HCT116 (cell line): ENCODE measurements around the gene QRFPR.

Experiments used
- CEBPB ChIP-seq: IDR thresholded peaks from 2 replicates; pipeline ENCODE4 v1.6.1; 2012; ENCODE audit warnings: low read depth
- CTCF ChIP-seq, 3 experiments: fragments of 200-600 bp in 1 of 3; sonication (generic) in 1 of 3; IDR thresholded peaks in 2 of 3; conservative IDR thresholded peaks in 1 of 3; 2 replicates each; pipeline ENCODE4 v1.5.1; 2012 to 2017; ENCODE audit warnings: low read depth in 2 of 3, low read length in 2 of 3, antibody characterized with exemption in 1 of 3, borderline replicate concordance in 1 of 3, control low read depth in 1 of 3, mild to moderate bottlenecking in 1 of 3, mixed read lengths in 1 of 3, mixed run types in 1 of 3, moderate library complexity in 1 of 3; ENCODE audit not compliant: insufficient read depth in 1 of 3
- EZH2 ChIP-seq: fragments of 200-600 bp; sonication (generic); IDR thresholded peaks from 2 replicates; pipeline ENCODE4 v1.6.1; 2017; ENCODE audit warnings: antibody characterized with exemption, mixed run types
- EZH2phosphoT487 ChIP-seq: fragments of 200-600 bp; IDR thresholded peaks from 2 replicates; pipeline ENCODE4 v1.6.1; 2018; ENCODE audit warnings: antibody characterized with exemption, borderline replicate concordance
- FOSL1 ChIP-seq: IDR thresholded peaks from 2 replicates; pipeline ENCODE4 v1.6.1; 2012; ENCODE audit warnings: low read depth
- POLR2A ChIP-seq: IDR thresholded peaks from 2 replicates; pipeline ENCODE4 v1.7.0; 2011; ENCODE audit warnings: borderline replicate concordance; ENCODE audit not compliant: insufficient read depth, insufficient read length; ENCODE audit errors: extremely low read depth
- POLR2AphosphoS5 ChIP-seq: IDR thresholded peaks from 2 replicates; pipeline ENCODE4 v1.6.1; 2011; ENCODE audit warnings: mild to moderate bottlenecking, low read depth, low read length, moderate library complexity
- RAD21 ChIP-seq: IDR thresholded peaks from 2 replicates; pipeline ENCODE4 v1.6.1; 2012; ENCODE audit warnings: low read depth, mild to moderate bottlenecking
- SP1 ChIP-seq: IDR thresholded peaks from 2 replicates; pipeline ENCODE4 v1.6.1; 2012; ENCODE audit warnings: low read depth
- TCF7L2 ChIP-seq: IDR thresholded peaks from 2 replicates; pipeline ENCODE4 v1.7.0; 2011; ENCODE audit warnings: borderline replicate concordance, inconsistent platforms; ENCODE audit not compliant: insufficient read depth, insufficient read length; ENCODE audit errors: extremely low read depth
- ZFX ChIP-seq: fragments of 450-650 bp; IDR thresholded peaks from 2 replicates; pipeline ENCODE4 v1.6.1; 2017
- ZNF274 ChIP-seq: fragments of 200-500 bp; sonication (Bioruptor generic); IDR thresholded peaks from 2 replicates; pipeline ENCODE4 v1.6.1; 2014; ENCODE audit warnings: mild to moderate bottlenecking, low read depth, low read length, inconsistent platforms
- TF ChIP-seq, protein P1 (sequence below): IDR thresholded peaks from 2 replicates; pipeline ENCODE4 v1.6.1; 2012
- TF ChIP-seq, protein P2 (sequence below): IDR thresholded peaks from 2 replicates; pipeline ENCODE4 v1.6.1; 2012; ENCODE audit warnings: low read depth

DNA sequence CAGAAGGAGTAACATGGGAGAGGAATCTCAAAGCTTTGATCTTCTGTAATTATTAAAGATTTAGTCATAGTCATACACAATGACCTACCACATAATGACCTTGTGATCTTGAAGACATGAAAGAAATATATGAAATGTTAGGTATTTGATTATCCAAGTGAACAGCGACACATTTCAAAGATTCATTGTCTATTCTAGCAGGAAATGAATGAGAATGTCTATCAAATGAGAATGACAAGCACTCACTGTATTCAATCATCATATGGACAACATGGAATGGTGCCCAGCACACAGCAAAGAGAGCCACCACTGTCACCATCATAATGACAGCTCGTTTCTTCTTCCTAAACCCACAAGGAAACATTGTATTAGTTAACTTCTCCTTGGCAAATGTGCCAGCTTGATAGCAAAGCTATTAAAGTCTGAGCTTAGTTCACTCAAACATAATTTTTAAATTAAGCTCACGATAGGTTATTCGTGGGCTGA is 50.6 kb downstream of the QRFPR start:
- TF ChIP-seq, protein P1, sequence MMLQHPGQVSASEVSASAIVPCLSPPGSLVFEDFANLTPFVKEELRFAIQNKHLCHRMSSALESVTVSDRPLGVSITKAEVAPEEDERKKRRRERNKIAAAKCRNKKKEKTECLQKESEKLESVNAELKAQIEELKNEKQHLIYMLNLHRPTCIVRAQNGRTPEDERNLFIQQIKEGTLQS = no peak
- TF ChIP-seq EZH2 = no peak
- no peak for TF ChIP-seq CEBPB
- no peak for TF ChIP-seq POLR2A
- TF ChIP-seq ZNF274 = no peak
- no peak for TF ChIP-seq EZH2phosphoT487
- no peak for TF ChIP-seq CTCF (IDR thresholded peaks at IDR 0.05 in 2 of 3, conservative IDR thresholded peaks at IDR 0.05 in 1 of 3; ENCODE audit: borderline replicate concordance in 1 of 3, insufficient read depth in 1 of 3, low read depth in 2 of 3, low read length in 2 of 3)
- TF ChIP-seq, protein P2, sequence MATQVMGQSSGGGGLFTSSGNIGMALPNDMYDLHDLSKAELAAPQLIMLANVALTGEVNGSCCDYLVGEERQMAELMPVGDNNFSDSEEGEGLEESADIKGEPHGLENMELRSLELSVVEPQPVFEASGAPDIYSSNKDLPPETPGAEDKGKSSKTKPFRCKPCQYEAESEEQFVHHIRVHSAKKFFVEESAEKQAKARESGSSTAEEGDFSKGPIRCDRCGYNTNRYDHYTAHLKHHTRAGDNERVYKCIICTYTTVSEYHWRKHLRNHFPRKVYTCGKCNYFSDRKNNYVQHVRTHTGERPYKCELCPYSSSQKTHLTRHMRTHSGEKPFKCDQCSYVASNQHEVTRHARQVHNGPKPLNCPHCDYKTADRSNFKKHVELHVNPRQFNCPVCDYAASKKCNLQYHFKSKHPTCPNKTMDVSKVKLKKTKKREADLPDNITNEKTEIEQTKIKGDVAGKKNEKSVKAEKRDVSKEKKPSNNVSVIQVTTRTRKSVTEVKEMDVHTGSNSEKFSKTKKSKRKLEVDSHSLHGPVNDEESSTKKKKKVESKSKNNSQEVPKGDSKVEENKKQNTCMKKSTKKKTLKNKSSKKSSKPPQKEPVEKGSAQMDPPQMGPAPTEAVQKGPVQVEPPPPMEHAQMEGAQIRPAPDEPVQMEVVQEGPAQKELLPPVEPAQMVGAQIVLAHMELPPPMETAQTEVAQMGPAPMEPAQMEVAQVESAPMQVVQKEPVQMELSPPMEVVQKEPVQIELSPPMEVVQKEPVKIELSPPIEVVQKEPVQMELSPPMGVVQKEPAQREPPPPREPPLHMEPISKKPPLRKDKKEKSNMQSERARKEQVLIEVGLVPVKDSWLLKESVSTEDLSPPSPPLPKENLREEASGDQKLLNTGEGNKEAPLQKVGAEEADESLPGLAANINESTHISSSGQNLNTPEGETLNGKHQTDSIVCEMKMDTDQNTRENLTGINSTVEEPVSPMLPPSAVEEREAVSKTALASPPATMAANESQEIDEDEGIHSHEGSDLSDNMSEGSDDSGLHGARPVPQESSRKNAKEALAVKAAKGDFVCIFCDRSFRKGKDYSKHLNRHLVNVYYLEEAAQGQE = no peak
- TF ChIP-seq SP1 = no peak
- TF ChIP-seq ZFX = no peak
- peak; percentile 45 for TF ChIP-seq TCF7L2
- no peak for TF ChIP-seq POLR2AphosphoS5
- no peak for TF ChIP-seq RAD21
- no peak for TF ChIP-seq FOSL1
